ENCODE data around the gene ESAM. TPM values are rescaled to one million over a fixed set of nuclear protein-coding genes. Genes with fewer than 3 reads are reported as not detected.

The ESAM gene
- total RNA-seq, 1 experiment from 2014 or later = 10.4 TPM

- CTCF ChIA-PET = interaction anchor here (0.6 to 2.8 kb wide), 20 partner anchors 12 to 1126 kb away, joined by 3 to 50 read pairs (median 6); partner anchors contain the start of gene TMEM218
- Histone ChIP-seq H2AFZ (ENCODE audit: low read length) (peak overlapping the region; percentile 97), H3K36me3 (ENCODE audit: low read depth, low read length) (peaks cover 9% of the 10 kb centered on the region; the same call in 1 of the 2 replicates), H3F3A (ENCODE audit: low read length, unreplicated experiment) (peaks cover 15% of the 10 kb centered on the region), H3K9me3 (ENCODE audit: low read length) (no peaks in the 10 kb centered on the region), H3K9ac (ENCODE audit: low read length) (peak overlapping the region; percentile 50), H3K79me2 (ENCODE audit: low read length) (no peaks in the 10 kb centered on the region), H3K27me3 (ENCODE audit: low read length) (no peaks in the 10 kb centered on the region), H3K4me1 (ENCODE audit: insufficient read depth, low read length) (peaks cover 22% of the 10 kb centered on the region), H3K4me2 (ENCODE audit: low read length) (peak overlapping the region; percentile 100), H4K20me1 (ENCODE audit: low read length) (no peaks in the 10 kb centered on the region; the same call in 1 of the 2 replicates), H3K27ac (ENCODE audit: low read length) (no peak overlapping the region), H3K4me3 (ENCODE audit: low read length) (peak overlapping the region; percentile 91), H3K9me2 (replicated peaks; ENCODE audit: low read length) (no peaks in the 10 kb centered on the region)
- TF ChIP-seq CTCF (conservative IDR thresholded peaks at IDR 0.05; ENCODE audit: low read depth, low read length) (peak; percentile 89), EZH2 (IDR thresholded peaks at IDR 0.05; ENCODE audit: low read length, unreplicated experiment) (no peak), EZH2phosphoT487 (IDR thresholded peaks at IDR 0.05; ENCODE audit: borderline replicate concordance, low read length) (no peak)
- POLR2A ChIA-PET (ENCODE audit: unreplicated experiment) = interaction anchor here (0.7 kb wide), 2 partner anchors 22 to 73 kb away, joined by 3 read pairs; no protein-coding TSS in a partner anchor
- BruUV-seq (replicated peaks) = TSS peak; percentile 47
- peak; percentile 63 for ATAC-seq
- intact Hi-C loops (cut with micrococcal nuclease) = loop anchor here (1.0 to 2.0 kb wide), 4 partner anchors 17 to 94 kb away; no protein-coding TSS in a partner anchor
- DNase-seq = peak; percentile 90
Measured at GRCh38 chr11:124763156-124763947, 1.3 kb upstream of the ESAM start.

GRCh38 chr11:124762624-124763155 is 600 bp upstream of the ESAM start:
- Histone ChIP-seq H3K4me3 (ENCODE audit: low read length) (peak overlapping the region; percentile 91), H3K36me3 (ENCODE audit: low read depth, low read length) (peaks cover 7% of the 10 kb centered on the region; the same call in 1 of the 2 replicates), H3F3A (ENCODE audit: low read length, unreplicated experiment) (peaks cover 15% of the 10 kb centered on the region), H3K27ac (ENCODE audit: low read length) (no peak overlapping the region), H3K27me3 (ENCODE audit: low read length) (no peaks in the 10 kb centered on the region), H4K20me1 (ENCODE audit: low read length) (no peaks in the 10 kb centered on the region; the same call in 1 of the 2 replicates), H3K9ac (ENCODE audit: low read length) (peak overlapping the region; percentile 50), H3K4me2 (ENCODE audit: low read length) (peak overlapping the region; percentile 100), H3K79me2 (ENCODE audit: low read length) (no peaks in the 10 kb centered on the region), H2AFZ (ENCODE audit: low read length) (peak overlapping the region; percentile 97), H3K4me1 (ENCODE audit: insufficient read depth, low read length) (peaks cover 27% of the 10 kb centered on the region), H3K9me3 (ENCODE audit: low read length) (no peaks in the 10 kb centered on the region), H3K9me2 (replicated peaks; ENCODE audit: low read length) (no peaks in the 10 kb centered on the region)
- intact Hi-C loops (cut with micrococcal nuclease) = loop anchor here (1.0 to 2.0 kb wide), 5 partner anchors 16 to 93 kb away; no protein-coding TSS in a partner anchor
- ATAC-seq = peak; percentile 39
- peak; percentile 37 for DNase-seq
- ChIA-PET POLR2A (ENCODE audit: unreplicated experiment) (interaction anchor here (0.7 kb wide), 2 partner anchors 23 to 74 kb away, joined by 3 read pairs; no protein-coding TSS in a partner anchor), CTCF (interaction anchor here (0.6 to 2.8 kb wide), 8 partner anchors 16 to 130 kb away, joined by 3 to 50 read pairs (median 12); no protein-coding TSS in a partner anchor)
- TF ChIP-seq EZH2phosphoT487 (IDR thresholded peaks at IDR 0.05; ENCODE audit: borderline replicate concordance, low read length) (no peak), CTCF (conservative IDR thresholded peaks at IDR 0.05; ENCODE audit: low read depth, low read length) (no peak), EZH2 (IDR thresholded peaks at IDR 0.05; ENCODE audit: low read length, unreplicated experiment) (no peak)
- no TSS peak for BruUV-seq (replicated peaks)

All from PC-3 (cell line).